Choroid plexus epithelial cell (primary cell): ENCODE results near the gene PARD3.
A peak's percentile ranks its signal among the peaks of the same experiment; 100 is the strongest.

Experiments used
- DNase-seq: peaks from one replicate; pipeline ENCODE4 v3.0.0-alpha.2; 2010; ENCODE audit warnings: low read depth
- H3K4me3 ChIP-seq: 2 replicates; pipeline ENCODE4 v1.5.1; 2011; ENCODE audit warnings: low read depth, mild to moderate bottlenecking, control low read depth, low read length, moderate library complexity
- TF ChIP-seq, protein P1 (sequence below): conservative IDR thresholded peaks from 2 replicates; pipeline ENCODE4 v1.5.1; 2011; ENCODE audit warnings: low read depth, mild to moderate bottlenecking, control low read depth, inconsistent platforms, low read length, moderate library complexity

The PARD3 gene

DNA sequence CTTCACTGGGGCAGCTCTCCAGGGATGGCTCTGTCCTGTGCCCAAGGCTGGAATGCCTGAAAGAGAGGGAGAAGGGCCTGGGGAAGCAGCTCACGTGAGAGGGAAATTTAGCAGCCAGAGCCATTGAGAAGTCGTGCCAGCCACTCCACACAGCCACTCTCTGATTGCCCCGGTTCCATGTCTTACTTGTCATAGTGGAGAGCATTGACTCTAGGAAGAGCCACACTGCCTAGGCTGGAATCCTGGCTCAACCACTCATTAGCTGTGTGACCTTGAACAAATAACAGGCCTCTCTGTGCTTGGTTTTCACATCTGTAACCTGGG lies 728.0 kb downstream of the PARD3 start:
- DNase-seq, result no peak
- TF ChIP-seq, protein P1, sequence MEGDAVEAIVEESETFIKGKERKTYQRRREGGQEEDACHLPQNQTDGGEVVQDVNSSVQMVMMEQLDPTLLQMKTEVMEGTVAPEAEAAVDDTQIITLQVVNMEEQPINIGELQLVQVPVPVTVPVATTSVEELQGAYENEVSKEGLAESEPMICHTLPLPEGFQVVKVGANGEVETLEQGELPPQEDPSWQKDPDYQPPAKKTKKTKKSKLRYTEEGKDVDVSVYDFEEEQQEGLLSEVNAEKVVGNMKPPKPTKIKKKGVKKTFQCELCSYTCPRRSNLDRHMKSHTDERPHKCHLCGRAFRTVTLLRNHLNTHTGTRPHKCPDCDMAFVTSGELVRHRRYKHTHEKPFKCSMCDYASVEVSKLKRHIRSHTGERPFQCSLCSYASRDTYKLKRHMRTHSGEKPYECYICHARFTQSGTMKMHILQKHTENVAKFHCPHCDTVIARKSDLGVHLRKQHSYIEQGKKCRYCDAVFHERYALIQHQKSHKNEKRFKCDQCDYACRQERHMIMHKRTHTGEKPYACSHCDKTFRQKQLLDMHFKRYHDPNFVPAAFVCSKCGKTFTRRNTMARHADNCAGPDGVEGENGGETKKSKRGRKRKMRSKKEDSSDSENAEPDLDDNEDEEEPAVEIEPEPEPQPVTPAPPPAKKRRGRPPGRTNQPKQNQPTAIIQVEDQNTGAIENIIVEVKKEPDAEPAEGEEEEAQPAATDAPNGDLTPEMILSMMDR, result no peak
- no peak overlapping the region for H3K4me3 ChIP-seq

DNA sequence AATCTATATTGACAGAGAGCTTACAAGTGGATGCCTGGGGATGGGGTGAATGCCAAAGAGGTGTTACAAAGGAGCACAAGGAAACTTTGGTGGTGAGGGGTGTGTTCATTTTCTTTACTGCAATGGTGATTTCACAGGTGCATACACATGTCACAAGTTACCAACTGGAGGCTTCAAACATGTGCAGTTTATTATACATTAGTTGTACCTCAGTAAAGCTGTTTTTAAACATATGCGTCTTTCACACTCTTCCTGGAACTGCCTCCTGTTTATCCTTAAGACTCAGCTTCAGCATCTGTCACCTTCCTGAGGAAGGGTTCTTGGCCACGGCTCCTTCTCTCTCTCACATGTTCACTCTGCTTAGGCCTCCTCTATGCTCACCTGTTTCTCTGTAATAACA lies 731.5 kb downstream of the PARD3 start:
- no peak for DNase-seq
- TF ChIP-seq, protein P1, result no peak

DNA sequence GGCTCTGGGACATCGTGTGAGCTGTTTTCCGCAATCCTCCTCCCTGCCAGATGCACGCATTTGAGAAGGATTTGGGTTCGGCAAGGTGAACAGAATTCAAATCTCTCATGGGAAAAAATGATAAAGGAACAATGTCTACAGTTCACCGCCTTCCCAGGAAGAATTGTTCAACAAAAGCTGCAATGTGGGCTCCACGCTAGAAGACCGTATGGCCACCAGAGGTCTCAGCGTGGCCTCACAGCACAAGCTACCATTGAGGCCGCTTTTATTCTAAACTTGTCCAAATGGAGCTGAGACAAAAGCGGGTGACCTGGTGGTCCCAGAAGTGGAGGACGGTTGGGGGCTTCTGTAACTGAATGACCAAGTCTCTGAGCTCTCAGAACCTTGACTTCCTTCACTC lies 733.1 kb downstream of the PARD3 start:
- no peak for DNase-seq
- TF ChIP-seq, protein P1, result peak; percentile 23
- H3K4me3 ChIP-seq, result no peak overlapping the region

More for the DNA sequence above, 731.5 kb downstream of the PARD3 start:
- H3K4me3 ChIP-seq, result no peak overlapping the region

DNA sequence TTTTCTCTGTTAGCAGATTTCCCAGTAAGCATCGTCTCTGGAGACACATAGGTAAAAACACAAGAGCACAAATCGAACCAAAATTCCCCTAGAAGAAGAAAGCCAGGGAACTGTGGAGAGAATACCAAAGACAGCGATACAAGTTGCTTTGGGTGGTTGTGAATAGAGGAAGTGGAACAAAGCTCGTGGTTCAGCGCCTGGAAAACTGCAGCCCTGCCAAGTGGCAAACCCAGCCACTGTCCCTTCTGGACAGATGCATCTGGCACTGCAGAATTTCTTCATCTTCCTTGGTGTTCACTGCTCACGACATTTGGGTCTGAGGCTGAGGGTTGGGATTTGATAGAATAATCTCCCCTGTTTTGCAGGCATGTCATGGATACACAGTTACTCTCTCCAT lies 733.8 kb downstream of the PARD3 start:
- DNase-seq, result no peak
- no peak overlapping the region for H3K4me3 ChIP-seq
- TF ChIP-seq, protein P1, result no peak

DNA sequence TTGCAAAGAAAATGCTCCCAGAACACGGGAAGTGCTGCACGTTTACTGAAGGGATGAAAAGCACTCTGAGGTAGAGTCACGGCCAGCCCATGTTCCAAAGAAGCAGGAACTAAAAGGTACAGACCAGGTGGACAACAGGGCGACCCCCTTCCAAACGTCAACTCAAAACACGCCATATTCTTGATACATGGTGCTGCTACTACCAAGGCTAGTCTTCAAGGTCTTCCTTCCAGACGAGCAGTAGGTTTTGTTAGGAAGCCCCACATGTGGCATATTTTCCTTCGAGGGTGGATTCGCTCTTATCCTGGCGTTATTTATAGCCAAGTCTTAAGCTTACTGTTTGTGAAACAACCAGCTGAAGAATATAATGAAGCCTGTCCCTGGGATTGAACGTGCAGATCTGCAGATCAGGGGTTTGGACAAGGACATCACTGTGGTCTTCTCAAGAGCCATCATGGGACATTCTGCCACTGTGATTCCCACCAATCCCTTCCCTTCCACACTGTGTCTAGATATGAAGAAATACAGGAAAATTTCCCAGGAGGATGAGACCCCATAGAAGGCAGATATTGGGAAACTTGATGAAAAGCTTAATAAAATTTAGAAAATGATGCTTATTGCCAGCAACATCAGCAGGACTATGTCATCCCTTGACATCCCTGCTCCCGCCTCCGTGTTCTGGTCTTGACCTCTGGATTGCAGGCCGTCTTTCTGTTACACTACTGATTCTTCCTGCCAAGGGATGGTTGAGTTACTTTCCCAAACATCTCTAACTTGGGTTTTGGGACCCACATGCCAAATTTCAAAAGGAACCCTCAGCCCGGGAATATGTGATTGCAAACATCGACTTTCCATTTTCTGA lies 734.4 kb downstream of the PARD3 start:
- no peak for DNase-seq
- H3K4me3 ChIP-seq, result no peak overlapping the region
- TF ChIP-seq, protein P1, result no peak

DNA sequence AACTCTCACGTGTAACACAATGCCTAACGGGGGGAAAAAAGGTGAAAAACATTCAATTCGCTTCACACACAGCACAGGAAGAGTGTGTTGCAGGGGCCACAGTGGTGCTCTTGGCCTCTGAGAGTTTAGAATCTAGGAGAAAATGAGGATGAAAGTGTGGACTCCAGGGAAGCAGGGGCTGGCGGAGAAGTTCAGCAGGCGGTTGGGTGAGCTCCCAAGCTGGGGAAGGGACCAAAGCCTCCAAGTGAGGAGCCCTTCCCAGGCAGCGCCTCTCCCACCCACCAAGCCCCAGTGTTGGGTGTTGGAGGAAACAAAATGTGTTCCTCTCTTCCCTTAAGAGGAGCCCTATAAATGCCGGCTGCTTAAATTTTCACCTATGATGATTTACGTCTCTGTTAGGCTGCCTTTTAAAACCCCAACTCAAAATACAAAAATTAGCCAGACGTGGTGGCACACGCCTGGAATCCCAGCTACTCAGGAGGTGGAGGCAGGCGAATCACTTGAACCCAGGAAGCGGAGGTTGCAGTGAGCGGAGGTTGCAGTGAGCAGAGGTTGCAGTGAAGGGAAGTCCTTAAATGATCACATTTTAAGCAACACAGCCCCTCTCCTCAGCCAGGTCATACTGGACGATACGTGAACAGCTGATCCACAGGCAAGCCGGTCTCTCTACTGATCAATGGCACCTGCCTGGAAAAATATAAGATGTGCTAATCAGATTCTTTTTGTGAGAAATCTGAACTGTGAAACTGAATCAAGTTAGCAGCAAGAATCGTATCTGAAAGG lies 735.2 kb downstream of the PARD3 start:
- DNase-seq, result no peak
- no peak overlapping the region for H3K4me3 ChIP-seq
- TF ChIP-seq, protein P1, result no peak
